Suprapubic skin (tissue), 3 donors: ENCODE measurements around the gene PREP.

Experiments
- CTCF ChIP-seq, 2 donors: fragments of 200-600 bp in 1 of 2; fragments of 450-650 bp in 1 of 2; sonication (generic) in 1 of 2; IDR thresholded peaks; one replicate each; pipeline ENCODE4 v1.5.1; 2016 to 2019; ENCODE audit warnings: antibody characterized with exemption in 2 of 2, mild to moderate bottlenecking in 1 of 2, moderate library complexity in 1 of 2
- EP300 ChIP-seq: sonication (generic); formaldehyde crosslinking; IDR thresholded peaks from one replicate; pipeline ENCODE4 v1.6.1; 2017; ENCODE audit warnings: antibody characterized with exemption

DNA sequence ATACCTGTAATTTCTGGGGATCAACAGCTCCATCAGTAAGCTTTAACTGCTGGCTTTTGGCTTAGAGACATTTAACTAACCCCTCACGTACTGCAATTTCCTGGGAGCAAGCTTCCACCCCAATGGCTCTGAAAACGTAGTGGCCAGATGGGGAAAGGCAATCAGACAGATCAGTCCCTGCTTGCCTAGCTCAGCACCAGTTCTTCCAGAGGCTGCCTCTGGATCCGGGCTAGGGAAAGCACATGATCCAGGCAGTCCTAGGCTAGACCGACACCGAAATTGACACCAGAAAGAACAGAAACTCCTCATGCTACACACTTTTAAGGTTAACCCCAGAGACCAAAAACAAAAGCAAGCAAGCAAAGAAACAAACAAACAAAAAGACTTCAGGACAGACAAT lies 13.3 kb downstream of the PREP start:
- TF ChIP-seq CTCF (IDR thresholded peaks at IDR 0.05) = no peak
- TF ChIP-seq EP300 = no peak
